ENCODE measurements around the gene CD274.
"Not testable (repeated sequence)": the region's sequence is repeated elsewhere in the genome, so short reads cannot be mapped to it uniquely, and the experiment has no call there.

The CD274 gene

DNA sequence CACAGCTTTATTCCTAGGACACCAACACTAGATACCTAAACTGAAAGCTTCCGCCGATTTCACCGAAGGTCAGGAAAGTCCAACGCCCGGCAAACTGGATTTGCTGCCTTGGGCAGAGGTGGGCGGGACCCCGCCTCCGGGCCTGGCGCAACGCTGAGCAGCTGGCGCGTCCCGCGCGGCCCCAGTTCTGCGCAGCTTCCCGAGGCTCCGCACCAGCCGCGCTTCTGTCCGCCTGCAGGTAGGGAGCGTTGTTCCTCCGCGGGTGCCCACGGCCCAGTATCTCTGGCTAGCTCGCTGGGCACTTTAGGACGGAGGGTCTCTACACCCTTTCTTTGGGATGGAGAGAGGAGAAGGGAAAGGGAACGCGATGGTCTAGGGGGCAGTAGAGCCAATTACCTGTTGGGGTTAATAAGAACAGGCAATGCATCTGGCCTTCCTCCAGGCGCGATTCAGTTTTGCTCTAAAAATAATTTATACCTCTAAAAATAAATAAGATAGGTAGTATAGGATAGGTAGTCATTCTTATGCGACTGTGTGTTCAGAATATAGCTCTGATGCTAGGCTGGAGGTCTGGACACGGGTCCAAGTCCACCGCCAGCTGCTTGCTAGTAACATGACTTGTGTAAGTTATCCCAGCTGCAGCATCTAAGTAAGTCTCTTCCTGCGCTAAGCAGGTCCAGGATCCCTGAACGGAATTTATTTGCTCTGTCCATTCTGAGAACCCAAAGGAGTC lies at the start of gene CD274:
Gene CD274 (plus strand): TSS at position 184 of the 733 bp plus-strand sequence. CDS start 5,572 bp downstream, outside the sequence.
- DNase-seq (ENCODE audit: low read depth, low spot score), result peak; percentile 69

DNA sequence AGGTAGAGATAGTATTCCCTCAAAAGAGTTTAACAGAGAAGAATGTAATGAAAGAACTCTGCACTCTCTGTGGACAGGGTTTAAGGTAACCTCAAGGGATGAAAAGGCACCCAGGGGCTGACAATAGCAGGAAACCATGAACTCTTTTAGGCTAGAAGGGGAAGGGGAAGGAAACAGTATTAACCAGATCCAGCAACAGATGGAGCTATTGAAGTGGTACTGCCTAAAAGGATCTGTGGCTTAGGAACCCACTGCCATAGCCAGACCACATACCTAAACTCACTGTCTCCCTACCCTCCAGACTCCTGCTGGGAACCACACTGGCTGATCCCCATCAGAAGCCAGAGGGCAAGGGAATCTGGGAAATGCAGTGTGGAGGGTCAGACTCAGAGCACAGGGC lies 48.1 kb upstream of the CD274 start:
- no peak for DNase-seq (ENCODE audit: low read depth, low spot score)

DNA sequence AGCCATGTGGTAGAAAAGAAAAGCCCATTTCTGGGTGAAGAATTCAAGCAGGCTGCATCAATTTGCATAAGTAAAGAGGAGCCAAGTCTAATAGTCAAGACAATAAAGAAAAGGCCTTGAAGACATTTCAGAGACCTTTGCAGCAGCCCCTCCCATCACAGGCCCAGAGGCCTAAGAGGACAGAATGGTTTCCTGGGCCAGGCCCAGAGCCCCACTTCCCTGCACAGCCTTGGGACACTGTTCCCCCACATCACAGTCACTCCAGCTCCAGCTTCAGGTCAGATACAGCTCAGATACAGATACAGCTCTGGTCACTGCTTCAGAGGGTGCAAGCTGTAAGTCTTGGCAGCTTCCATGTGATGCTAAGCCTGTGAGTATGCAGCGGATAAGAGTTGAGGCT lies 41.7 kb upstream of the CD274 start:
- no peak for DNase-seq (ENCODE audit: low read depth, low spot score)

DNA sequence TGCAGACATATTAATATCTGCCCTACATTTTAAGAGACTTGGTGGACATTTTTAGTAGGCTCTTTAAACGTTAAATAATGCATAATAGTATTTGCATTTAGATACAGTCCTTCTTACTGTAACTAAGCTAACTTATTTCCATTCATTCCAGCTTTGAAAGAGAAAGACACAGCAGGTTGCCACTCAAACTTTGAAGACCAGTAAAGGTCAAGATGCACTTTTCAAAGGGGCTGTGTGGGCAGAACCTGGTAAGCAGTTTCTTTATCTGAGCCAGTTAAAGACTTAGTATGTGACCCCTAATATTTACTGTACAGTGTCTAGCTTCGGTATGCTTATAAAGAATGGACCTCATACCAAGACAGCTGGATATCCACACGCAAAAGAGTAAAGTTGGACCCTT lies 33.4 kb upstream of the CD274 start:
- no peak for DNase-seq (ENCODE audit: low read depth, low spot score)

DNA sequence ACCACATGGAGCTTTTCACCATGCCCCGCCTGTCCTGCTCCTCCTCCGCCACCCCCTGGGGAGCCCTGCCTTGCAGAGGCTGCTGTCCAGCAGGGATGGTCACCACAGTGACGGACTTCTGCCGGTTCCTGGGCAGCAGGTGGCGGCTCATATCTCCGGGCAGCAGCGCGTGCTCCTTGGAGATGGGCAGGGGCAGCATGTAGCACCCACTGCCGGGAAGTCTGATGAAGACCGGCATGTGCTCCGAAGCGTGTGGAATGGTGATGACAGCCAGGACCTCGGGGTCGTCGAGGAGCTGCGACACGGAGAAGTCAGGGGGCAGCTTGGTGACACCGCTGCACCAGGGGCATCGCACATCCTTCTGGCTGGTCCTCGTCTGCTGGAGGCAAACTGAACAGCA lies 31.9 kb upstream of the CD274 start:
- DNase-seq (ENCODE audit: low read depth, low spot score), result no peak

DNA sequence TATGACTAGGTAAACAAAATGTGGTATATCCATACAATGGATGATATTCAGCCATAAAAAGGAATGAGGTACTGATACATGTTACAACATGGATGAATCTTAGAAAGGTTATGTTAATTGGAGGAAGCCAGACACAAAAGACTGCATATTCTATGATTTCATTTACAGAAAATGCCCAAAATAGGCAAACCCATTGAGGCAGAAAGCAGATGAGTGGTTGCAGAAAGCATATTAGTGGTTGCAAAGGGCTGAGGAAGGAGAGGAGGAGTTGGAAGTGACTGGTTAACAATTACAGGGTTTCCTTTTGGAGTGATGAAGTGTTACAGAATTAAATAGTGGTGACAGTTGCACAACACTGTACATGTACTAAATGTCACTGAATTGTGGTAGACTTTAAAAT lies 30.4 kb upstream of the CD274 start:
- DNase-seq (ENCODE audit: low read depth, low spot score), result no peak

DNA sequence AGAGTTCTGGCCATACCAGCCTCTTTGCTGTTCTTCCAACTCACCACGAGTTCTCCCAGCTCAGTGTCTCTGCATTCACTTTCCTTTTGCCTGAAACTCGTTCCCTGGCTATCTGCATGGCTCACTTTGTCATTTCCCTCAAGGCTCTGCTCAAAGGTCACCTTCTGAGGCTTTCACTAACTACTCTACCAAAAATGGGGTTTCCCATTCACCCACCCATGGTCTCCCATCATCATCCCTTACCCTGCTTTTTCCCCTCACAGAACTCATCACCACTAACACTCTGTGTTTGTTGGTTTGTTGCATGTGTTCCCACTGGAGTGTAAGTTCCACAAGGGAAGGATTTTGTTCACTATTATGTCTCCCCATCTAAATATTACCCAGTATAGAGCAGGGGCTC lies 29.2 kb upstream of the CD274 start:
- DNase-seq (ENCODE audit: low read depth, low spot score), result no peak

DNA sequence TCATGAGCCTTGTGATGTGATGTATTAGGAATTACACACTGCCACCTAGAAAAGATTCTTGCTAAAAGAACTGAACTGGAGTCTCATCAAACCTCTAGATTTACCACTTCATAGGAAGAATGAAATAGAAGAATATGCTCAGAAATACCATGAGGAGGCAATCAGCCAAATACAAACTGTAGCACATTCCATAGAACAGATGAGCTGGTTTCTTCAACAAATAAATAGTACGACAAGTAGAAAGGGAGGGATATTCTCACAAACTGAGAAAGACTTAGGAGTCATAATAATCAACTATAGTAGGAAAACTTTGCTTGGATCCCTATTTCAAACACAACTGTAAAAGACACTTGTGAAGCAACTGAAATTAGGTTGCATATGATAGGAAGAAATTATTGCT lies 28.1 kb upstream of the CD274 start:
- DNase-seq (ENCODE audit: low read depth, low spot score), result no peak

DNA sequence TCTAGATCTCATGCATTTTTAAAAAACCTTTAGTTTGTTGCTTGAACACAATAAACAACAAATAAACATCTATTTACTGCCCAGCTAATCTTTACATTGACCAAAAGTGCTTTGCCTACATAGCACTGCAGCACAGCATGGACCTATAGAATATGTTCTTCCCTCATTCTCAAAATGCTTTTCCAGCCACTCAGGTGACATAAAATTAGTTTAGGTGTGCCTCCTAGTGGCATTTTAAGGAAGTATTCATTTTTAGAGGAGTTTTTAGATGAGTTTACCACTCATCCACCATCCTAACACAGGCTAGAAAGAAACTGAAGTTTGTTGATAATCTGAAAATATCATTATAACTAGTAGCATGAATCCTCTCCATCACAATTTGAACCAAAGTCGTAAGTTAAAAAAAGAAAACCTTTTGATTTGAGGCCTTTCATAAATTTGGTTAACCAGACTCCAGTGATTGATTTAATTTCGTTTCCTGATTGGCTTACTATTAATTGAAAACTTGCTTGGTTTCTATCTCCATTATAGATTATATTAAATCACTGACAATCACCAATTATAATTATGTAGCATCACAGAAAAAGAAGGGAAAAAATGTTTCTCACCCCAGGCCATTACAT lies 25.2 kb upstream of the CD274 start:
- DNase-seq (ENCODE audit: low read depth, low spot score), result no peak

DNA sequence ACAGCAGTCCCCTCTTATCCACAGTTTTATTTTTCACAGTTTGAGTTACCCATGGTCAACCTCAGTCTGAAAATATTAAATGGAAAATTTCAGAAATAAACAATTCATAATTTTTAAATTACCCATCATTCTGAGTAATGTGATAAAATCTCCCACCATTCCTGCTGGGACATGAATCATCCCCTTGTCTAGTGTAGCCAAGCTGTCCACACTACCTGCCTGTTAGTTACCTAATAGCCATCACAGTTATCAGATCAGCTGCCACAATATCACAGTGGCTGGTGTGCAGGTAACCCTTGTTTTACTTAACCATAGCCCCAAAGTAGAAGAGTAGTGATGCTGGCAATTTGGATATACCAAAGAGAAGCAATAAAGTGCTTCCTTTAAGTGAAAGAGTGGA lies 23.3 kb upstream of the CD274 start:
- DNase-seq (ENCODE audit: low read depth, low spot score), result no peak

DNA sequence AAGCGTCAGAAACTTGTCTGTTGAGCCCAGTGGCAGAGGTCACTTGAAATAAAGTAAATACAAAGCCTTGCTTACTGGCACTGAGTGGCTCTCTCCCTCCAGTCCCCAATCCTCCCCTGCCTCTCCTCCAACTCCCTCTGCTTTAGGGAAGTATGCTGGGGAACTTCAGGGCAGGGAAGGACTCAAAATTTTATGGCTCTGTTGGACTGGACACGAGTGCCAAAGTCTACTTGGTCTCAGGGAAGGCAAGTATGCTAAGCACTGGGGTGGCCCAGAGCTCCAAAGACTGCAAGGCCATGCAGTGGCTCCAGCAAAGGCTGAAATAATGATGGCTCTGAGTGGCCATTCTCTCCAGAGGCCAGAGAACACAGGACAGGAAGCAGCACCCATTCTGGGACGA lies 22.2 kb upstream of the CD274 start:
- no peak for DNase-seq (ENCODE audit: low read depth, low spot score)

DNA sequence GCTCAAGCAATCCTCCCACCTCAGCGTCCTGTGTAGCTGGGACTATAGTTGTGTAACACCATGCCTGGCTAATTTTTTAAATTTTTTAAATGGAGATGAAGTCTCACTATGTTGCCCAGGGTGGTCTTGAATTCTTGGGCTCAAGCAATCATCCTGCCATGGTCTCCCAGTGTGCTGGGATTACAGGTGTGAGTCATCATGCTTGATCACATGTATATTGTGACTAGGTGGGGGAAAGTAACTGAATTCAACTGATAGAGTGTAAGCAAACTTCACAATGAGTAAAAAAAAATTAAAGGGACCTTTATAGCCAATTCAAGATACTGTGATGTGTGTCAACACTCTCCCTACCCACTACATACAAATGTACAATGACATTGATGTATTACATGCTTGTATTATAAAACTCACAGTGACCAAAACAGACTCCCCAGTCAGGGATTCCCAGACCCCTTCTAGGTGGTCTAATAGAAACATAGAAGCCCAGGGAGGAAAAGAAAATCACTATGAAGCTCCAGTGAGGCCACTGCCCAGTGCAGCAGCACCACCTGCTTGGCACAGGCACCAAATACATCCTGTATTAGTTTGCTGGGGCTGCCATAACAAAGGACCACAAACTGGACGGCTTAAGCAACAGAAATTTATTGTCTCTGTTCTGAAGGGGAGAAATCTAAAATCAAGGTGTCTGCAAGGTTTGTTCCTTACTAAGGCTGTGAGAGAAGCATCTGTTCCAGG lies 21.4 kb upstream of the CD274 start:
- DNase-seq (ENCODE audit: low read depth, low spot score), result no peak

DNA sequence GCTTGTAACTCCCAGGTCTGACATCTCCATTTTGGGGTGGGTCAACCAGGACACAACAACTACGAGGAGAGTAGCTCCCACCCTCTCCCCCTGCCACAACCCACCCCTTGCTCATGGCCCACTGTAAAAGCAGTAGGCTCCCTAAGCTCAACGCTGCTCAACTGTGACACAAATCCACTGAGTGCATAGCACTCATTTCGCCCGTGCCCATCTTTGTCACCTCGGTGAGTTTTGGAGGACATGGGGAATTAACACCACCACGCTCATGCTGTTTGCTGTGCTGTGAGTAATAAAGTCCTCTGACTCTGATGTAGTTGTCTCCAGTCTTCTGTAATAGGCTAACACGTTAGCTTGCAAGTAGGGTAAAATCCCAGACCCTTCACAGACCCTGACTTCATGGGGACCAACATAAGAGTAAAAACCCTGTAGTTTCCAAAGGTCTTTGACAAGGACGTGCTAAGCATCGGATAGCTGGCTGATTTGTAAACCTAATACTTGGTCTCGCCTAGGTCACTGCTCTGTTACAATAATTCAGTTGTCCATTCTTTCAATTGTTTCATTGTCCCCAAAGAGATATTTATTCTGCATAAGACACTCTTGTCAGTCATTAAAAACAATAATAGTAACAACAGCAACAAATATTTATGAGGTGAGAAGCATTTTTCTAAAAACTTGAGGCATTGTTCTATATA lies 20.3 kb upstream of the CD274 start:
- no peak for DNase-seq (ENCODE audit: low read depth, low spot score)

DNA sequence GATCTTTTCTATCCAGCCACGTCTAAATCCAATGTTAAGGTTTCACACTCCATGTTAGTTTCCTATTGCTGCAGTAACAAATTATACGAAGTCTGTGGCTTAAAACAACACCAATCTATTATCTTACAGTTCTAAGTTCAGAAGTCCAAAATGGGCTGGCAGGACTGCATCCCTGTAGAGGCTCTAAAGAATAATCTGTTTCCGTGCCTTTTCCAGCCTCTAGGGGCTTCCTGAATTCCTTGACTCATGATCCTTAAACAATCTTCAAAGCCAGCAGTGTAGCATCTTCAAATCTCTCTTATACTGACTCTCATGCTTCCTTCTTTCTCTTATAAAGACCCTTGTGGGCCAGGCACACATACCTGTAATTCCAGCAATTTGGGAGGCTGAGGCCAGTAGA lies 19.4 kb upstream of the CD274 start:
- DNase-seq (ENCODE audit: low read depth, low spot score), result no peak

DNA sequence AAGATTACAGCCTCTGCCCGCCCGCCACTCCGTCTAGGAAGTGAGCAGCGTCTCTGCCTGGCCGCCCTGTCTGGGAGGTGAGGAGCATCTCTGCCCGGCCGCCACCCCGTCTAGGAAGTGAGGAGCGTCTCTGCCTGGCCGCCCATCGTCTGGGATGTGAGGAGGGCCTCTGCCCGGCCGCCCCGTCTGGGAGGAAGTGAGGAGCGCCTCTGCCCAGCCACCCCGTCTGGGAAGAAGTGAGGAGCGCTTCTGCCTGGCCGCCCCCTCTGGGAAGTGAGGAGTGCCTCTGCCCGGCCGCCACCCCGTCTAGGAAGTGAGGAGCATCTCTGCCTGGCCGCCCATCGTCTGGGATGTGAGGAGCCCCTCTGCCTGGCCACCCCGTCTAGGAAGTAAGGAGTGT lies 17.5 kb upstream of the CD274 start:
- DNase-seq (ENCODE audit: low read depth, low spot score), result not testable (repeated sequence)

DNA sequence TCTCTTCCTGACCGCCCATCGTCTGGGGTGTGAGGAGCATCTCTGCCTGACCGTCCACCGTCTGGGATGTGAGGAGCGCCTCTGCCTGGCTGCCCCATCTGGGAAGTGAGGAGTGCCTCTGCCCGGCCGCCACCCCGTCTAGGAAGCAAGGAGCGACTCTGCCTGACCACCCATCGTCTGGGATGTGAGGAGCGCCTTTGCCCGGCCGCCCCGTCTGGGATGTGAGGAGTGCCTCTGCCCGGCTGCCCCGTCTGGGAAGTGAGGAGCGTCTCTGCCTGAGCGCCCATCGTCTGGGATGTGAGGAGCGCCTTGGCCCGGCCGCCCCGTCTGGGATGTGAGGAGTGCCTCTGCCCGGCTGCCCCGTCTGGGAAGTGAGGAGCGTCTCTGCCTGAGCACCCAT lies 17.0 kb upstream of the CD274 start:
- DNase-seq (ENCODE audit: low read depth, low spot score), result not testable (repeated sequence)

DNA sequence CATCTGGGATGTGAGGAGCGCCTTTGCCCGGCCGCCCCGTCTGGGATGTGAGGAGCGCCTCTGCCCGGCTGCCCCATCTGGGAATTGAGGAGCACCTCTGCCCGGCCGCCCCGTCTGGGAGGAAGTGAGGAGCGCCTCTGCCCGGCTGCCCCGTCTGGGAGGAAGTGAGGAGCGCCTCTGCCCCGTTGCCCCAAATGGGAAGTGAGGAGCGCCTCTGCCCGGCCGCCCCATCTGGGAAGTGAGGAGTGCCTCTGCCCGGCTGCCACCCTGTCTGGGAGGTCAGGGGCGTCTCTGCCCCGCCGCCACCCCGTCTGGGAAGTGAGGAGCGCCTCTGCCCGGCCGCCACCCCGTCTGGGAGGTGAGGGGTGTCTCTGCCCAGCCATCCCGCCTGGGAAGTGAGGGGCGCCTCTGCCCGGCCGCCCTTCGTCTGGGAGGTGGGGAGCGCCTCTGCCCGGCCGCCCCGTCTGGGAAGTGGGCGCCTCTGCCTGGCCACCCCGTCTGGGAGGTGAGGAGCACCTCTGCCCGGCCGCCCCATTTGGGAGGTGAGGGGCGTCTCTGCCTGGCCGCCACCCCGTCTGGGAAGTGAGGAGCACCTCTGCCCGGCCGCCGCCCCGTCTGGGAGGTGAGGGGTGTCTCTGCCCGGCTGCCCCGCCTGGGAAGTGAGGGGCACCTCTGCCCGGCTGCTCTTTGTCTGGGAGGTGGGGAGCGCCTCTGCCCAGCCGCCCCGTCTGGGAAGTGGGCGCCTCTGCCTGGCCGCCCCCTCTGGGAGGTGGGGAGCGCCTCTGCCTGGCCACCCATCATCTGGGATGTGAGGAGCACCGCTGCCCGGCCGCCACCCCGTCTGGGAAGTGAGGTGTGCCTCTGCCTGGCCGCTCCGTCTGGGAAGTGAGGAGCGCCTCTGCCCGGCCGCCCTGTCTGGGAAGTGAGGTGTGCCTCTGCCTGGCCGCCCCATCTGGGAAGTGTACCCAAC lies 16.2 kb upstream of the CD274 start:
- DNase-seq (ENCODE audit: low read depth, low spot score), result not testable (repeated sequence)

DNA sequence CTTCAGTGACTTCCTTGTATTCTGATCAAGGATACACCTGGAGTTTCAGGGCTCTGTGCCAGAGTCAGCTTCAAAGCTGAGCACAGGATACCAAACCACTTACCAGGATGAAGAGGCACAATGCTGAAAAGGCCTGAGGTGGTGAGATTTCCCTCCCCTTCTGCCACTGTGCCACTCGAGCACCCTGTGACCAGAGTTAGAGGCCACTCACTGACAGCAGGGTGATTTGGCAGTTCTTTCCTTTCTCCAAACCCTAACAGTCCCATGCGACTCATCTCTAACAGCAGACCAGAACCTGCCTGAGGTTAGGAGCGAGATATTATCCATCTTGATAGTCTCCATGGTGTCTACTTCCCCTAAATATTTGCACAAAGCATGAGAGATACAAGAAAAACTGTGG lies 14.4 kb upstream of the CD274 start:
- no peak for DNase-seq (ENCODE audit: low read depth, low spot score)

DNA sequence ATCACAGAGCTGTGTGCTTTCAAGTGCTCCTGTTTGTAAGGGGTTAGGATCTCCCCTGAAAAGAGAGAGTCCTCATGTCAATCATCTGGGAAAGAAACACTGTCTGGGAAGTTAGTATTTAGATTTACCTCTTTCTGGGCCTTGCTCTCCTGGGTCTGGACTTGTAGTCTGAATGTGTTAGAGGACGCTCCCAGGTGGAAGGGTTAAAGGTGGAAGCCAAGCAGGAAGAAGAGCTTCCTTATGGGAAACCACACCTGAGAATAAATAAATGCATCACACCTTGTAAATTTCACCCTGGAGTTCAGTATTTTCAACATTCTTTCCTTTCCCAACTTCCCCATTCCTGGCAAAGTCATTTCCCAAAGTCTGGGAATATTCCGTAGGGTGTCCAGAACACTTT lies 13.9 kb upstream of the CD274 start:
- no peak for DNase-seq (ENCODE audit: low read depth, low spot score)

DNA sequence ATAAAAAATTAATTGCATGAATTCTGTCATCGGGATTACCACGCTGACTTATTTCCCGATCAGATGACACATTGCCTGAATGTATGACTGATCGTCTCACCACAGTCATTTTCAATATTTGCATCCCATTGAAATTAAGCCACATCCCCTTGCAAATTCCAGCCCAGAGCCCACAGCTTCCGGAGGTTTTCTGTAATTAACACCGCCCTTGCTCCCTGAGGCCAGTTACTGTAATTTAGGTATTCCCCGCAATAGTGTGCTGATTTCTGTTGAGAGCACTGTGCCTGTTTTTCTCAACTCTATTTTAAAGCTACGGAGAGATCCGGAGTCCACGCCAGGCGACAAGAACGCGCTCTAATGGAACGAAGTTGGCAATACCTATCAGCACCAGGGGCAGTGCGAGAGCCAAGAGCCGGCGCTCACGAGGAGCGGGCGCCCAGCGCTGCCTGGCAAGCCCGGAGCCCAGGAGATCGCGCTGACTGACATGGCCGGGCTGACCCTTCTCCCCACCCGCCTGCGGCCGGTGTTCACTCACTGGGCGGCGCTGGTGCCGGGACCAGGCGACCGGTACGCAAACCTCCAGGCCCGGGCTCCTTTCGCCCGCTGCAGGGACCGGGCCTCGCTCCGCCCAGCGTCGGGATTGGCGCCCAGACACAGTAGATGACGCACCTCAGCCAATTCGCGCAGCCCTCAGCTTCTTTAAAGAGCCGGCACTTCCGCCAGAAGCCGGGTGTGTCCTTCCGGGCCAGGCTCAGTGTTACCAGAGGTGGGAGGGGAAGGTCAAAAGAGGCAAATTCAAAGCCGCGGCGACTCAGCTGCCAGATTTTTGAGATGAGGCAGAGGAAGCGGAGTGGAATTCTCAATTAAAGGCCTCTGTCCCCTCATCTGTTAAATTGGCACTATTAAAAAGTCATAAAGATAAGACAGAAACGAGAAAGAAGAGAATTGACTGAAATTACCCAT lies 12.8 kb upstream of the CD274 start, which contains the start of gene PLGRKT:
Gene PLGRKT (minus strand): TSS at position 672 of the 963 bp plus-strand sequence. CDS start 5,948 bp downstream, outside the sequence.
- DNase-seq (ENCODE audit: low read depth, low spot score), result peak; percentile 65

All from smooth muscle cell of the brain vasculature (primary cell).